C4-2B (cell line): Measurements from ENCODE around the gene DES.

ENCODE experiments used
- CTCF ChIP-seq: fragments of 450-650 bp; conservative IDR thresholded peaks from 2 replicates; pipeline ENCODE4 v1.5.1; 2017; ENCODE audit warnings: mild to moderate bottlenecking
- ZFX ChIP-seq: fragments of 450-650 bp; IDR thresholded peaks from 2 replicates; pipeline ENCODE4 v1.6.1; 2017

DNA sequence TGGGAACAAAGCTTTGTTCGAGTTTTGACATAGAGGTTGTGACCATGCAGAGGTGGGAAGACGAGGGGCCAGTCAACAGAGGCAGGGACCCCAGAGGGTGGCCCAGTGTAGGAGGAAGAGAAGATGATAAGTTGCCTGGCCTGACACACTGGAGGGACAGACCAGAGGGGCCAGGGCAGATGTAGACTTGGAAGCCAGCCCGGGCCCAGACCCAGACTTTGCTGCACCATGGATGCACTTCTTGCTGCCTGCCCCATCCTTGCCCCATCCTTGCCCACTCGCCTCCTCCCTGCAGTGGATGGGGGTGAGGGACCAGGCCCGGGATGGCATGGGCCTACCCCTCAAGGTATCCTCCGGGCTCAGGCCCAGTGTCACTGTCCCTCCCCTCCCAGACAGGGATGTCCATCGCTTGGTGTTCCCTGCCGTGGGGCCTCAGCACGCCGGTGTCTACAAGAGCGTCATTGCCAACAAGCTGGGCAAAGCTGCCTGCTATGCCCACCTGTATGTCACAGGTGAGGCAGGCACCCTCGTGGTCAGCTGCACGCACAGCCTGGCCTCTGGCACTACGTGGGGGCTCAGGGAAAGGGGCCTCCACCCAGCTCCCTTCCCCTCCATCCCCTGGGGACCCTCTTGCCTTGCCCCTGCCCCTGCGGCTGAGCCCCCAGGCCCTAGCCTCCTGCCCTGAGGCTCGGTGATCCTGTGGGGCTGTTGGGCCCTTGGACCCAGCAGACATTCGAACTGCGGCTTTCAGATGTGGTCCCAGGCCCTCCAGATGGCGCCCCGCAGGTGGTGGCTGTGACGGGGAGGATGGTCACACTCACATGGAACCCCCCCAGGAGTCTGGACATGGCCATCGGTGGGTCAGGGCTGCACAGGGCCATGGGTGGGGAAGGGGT, 53.5 kb downstream of the DES start:
- TF ChIP-seq CTCF (no peak), ZFX (no peak)
